HepG2 (cell line): ENCODE results near the gene PEPD. TPM values are rescaled to one million over a fixed set of nuclear protein-coding genes. Genes with fewer than 3 reads are reported as not detected.

Experiments used
- ATAC-seq: fragments of 200-7000 bp; cut with Tn5 transposase; 3 replicates; pipeline ENCODE4 v1.9.1; 2020; ENCODE audit warnings: mild to moderate bottlenecking, moderate library complexity
- BruUV-seq: library from RNA; stranded (reverse); fragments of 400-500 nt; replicated peaks from 2 replicates; lab custom pipeline; 2021; lab: Mats Ljungman, UMichigan
- CTCF ChIA-PET: fragments of 300-600 bp; formaldehyde crosslinking; extraction: SDS; loops from one replicate; lab custom pipeline; 2021; ENCODE audit warnings: low total read pairs, inconsistent platforms, low intra/inter-chr PET ratio; lab: Yijun Ruan, JAX
- POLR2A ChIA-PET: fragments of 350-600 bp; sonication (Branson Sonifier 250); formaldehyde crosslinking; loops from one replicate; lab custom pipeline; 2020; ENCODE audit warnings: antibody characterized with exemption, inconsistent platforms; lab: Yijun Ruan, JAX
- DNase-seq: peaks from one replicate; pipeline ENCODE4 v3.0.0-alpha.2; 2015; ENCODE audit warnings: low spot score
- FAIRE-seq: peaks from 3 replicates; lab custom pipeline; 2011; peaks lifted over from hg19 to GRCh38; lab: Jason Lieb, UNC
- H2AFZ ChIP-seq: one replicate; pipeline ENCODE4 v1.6.1; 2011; ENCODE audit warnings: low read length, inconsistent platforms
- H3K27ac ChIP-seq: fragments of 300-600 bp; 3 replicates; pipeline ENCODE4 v1.8.0; 2011; ENCODE audit warnings: mixed run types, mild to moderate bottlenecking, mixed read lengths, low read length, inconsistent platforms; ENCODE audit not compliant: insufficient read depth; ENCODE audit errors: extremely low read length
- H3K27me3 ChIP-seq, 2 experiments: fragments of 200-600 bp in 1 of 2; 2 replicates in 1 of 2; 3 replicates in 1 of 2; pipeline versions ENCODE4 v1.6.0 to v1.8.0; 2011; ENCODE audit warnings: low read length in 2 of 2, mild to moderate bottlenecking in 2 of 2, moderate library complexity in 2 of 2, inconsistent platforms in 1 of 2; ENCODE audit not compliant: insufficient read depth in 2 of 2, control insufficient read depth in 1 of 2
- H3K36me3 ChIP-seq, 2 experiments: fragments of 200-600 bp in 1 of 2; replicated peaks in 1 of 2; 2 replicates in 1 of 2; 3 replicates in 1 of 2; pipeline versions ENCODE4 v1.5.1 to v1.8.0; 2011; ENCODE audit warnings: low read length in 2 of 2, inconsistent platforms in 1 of 2; ENCODE audit not compliant: insufficient read depth in 2 of 2, control insufficient read depth in 1 of 2
- H3K4me1 ChIP-seq: 2 replicates; pipeline ENCODE4 v1.5.1; 2012; ENCODE audit warnings: low read length, inconsistent platforms; ENCODE audit not compliant: insufficient read depth
- H3K4me2 ChIP-seq: 2 replicates; pipeline ENCODE4 v1.6.0; 2011; ENCODE audit warnings: low read depth, low read length, inconsistent platforms
- H3K4me3 ChIP-seq, 3 experiments: fragments of 200-600 bp in 1 of 3; sonication (generic), shearing (Covaris generic) in 1 of 3; replicated peaks in 1 of 3; 2 replicates each; pipeline ENCODE4 v1.5.1; 2011 to 2016; ENCODE audit warnings: low read length in 3 of 3, inconsistent platforms in 2 of 3, low read depth in 2 of 3, mild to moderate bottlenecking in 2 of 3, control low read depth in 1 of 3, mixed read lengths in 1 of 3; ENCODE audit not compliant: insufficient read depth in 1 of 3
- H3K79me2 ChIP-seq: one replicate; pipeline ENCODE4 v1.6.1; 2011; ENCODE audit warnings: low read length, inconsistent platforms; ENCODE audit not compliant: insufficient read depth
- H3K9ac ChIP-seq: 2 replicates; pipeline ENCODE4 v1.6.0; 2011; ENCODE audit warnings: mild to moderate bottlenecking, low read depth, low read length, inconsistent platforms; ENCODE audit not compliant: insufficient read depth
- H3K9me3 ChIP-seq: 2 replicates; pipeline ENCODE4 v1.5.1; 2012; ENCODE audit warnings: mild to moderate bottlenecking, low read length
- H4K20me1 ChIP-seq: 2 replicates; pipeline ENCODE4 v1.6.0; 2011; ENCODE audit warnings: inconsistent platforms, mild to moderate bottlenecking, low read length, moderate library complexity; ENCODE audit not compliant: insufficient read depth
- HNRNPH1 ChIP-seq: fragments of 200-400 bp; formaldehyde crosslinking; optimal IDR thresholded peaks from 2 replicates; pipeline ENCODE3; 2017; ENCODE audit warnings: mild to moderate bottlenecking, low read depth, low read length
- ZNF17 ChIP-seq: sonication (generic); formaldehyde crosslinking; IDR thresholded peaks from 2 replicates; pipeline ENCODE4 v1.5.0; 2020; ENCODE audit warnings: mild to moderate bottlenecking, missing genetic modification reagents
- ZNF383 ChIP-seq: sonication (generic); formaldehyde crosslinking; IDR thresholded peaks from 2 replicates; pipeline ENCODE4 v1.4.0; 2020; ENCODE audit warnings: missing genetic modification reagents, mild to moderate bottlenecking, borderline replicate concordance
- ZNF768 ChIP-seq: sonication (generic); formaldehyde crosslinking; IDR thresholded peaks from 2 replicates; pipeline ENCODE4 v1.4.0; 2020; ENCODE audit warnings: missing genetic modification reagents
- ZNF773 ChIP-seq: sonication (generic); formaldehyde crosslinking; IDR thresholded peaks from 2 replicates; pipeline ENCODE4 v1.4.0; 2020; ENCODE audit warnings: missing genetic modification reagents, borderline replicate concordance
- WGBS: methylation state at CpG from one replicate; pipeline ENCODE4 v1.1.6; 2017; ENCODE audit warnings: low lambda C conversion rate; 5-methylcytosine and 5-hydroxymethylcytosine counted together
- in situ Hi-C: cut with HindIII; loops from 2 replicates; pipeline ENCODE4 v1.10.0; 2017; ENCODE audit warnings: low pct_unique_long_range_greater_than_20kb; ENCODE audit not compliant: extremely low pct_ligation_motif_present
- intact Hi-C: fragments of 100-400 bp; cut with micrococcal nuclease; formaldehyde crosslinking; loops from one replicate; pipeline ENCODE4 v1.10.0; 2022; ENCODE audit not compliant: unreplicated experiment
- polyA plus RNA-seq, 8 experiments: library from polyadenylated mRNA; depleted of rRNA in 3 of 8; stranded (reverse) in 7 of 8; unstranded in 1 of 8; fragments of >200 nt; fragmentation: Illumina TruSeq in 4 of 8; extraction: Trizol in 4 of 8; gene quantifications; 2 replicates each; pipeline versions ENCODE4 v1.2.1 to v1.2.3, GENCODE V29; 2011 to 2016; ENCODE audit warnings: low read depth in 4 of 8, missing spikeins in 1 of 8, mixed read lengths in 1 of 8; ENCODE audit not compliant: insufficient read depth in 1 of 8
- total RNA-seq, 5 experiments: library from RNA; depleted of rRNA; stranded (reverse); fragments of >200 nt; fragmentation: Illumina TruSeq; extraction: Trizol; gene quantifications; 2 replicates each; pipeline ENCODE4 v1.2.3, GENCODE V29; 2016; ENCODE audit warnings: low read depth in 1 of 5
- TF ChIP-seq, protein P1 (sequence below): sonication (generic); formaldehyde crosslinking; IDR thresholded peaks from 2 replicates; pipeline ENCODE4 v1.4.0; 2020; ENCODE audit warnings: mild to moderate bottlenecking, missing genetic modification reagents

Gene PEPD
- total and polyA plus RNA-seq, 2 of the 13 experiments (the other 11 are each of a cell fraction or from before 2014, with no cell fraction given), result 60.7 to 75.1 TPM

DNA sequence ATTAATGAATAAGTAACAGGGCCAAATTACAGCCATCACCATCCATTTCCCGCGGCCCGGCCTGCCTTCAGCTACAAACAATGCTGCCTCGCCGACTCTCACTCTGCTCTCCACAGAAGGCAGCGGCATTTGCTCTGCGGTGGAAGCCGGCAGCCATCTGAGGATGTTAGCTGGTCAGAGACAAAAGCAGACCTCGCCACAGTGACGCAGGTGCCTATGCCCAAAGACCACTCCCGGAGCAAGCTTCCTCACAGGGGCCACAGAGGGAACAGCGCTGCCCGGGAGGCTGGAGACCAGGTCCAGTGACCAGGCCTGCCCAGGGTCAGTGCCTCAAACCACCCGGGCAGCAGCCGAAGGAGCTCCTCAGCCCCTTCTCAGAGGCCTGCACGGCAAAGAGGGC is 16.4 kb downstream of the PEPD start (continued):
- TF ChIP-seq, protein P1, sequence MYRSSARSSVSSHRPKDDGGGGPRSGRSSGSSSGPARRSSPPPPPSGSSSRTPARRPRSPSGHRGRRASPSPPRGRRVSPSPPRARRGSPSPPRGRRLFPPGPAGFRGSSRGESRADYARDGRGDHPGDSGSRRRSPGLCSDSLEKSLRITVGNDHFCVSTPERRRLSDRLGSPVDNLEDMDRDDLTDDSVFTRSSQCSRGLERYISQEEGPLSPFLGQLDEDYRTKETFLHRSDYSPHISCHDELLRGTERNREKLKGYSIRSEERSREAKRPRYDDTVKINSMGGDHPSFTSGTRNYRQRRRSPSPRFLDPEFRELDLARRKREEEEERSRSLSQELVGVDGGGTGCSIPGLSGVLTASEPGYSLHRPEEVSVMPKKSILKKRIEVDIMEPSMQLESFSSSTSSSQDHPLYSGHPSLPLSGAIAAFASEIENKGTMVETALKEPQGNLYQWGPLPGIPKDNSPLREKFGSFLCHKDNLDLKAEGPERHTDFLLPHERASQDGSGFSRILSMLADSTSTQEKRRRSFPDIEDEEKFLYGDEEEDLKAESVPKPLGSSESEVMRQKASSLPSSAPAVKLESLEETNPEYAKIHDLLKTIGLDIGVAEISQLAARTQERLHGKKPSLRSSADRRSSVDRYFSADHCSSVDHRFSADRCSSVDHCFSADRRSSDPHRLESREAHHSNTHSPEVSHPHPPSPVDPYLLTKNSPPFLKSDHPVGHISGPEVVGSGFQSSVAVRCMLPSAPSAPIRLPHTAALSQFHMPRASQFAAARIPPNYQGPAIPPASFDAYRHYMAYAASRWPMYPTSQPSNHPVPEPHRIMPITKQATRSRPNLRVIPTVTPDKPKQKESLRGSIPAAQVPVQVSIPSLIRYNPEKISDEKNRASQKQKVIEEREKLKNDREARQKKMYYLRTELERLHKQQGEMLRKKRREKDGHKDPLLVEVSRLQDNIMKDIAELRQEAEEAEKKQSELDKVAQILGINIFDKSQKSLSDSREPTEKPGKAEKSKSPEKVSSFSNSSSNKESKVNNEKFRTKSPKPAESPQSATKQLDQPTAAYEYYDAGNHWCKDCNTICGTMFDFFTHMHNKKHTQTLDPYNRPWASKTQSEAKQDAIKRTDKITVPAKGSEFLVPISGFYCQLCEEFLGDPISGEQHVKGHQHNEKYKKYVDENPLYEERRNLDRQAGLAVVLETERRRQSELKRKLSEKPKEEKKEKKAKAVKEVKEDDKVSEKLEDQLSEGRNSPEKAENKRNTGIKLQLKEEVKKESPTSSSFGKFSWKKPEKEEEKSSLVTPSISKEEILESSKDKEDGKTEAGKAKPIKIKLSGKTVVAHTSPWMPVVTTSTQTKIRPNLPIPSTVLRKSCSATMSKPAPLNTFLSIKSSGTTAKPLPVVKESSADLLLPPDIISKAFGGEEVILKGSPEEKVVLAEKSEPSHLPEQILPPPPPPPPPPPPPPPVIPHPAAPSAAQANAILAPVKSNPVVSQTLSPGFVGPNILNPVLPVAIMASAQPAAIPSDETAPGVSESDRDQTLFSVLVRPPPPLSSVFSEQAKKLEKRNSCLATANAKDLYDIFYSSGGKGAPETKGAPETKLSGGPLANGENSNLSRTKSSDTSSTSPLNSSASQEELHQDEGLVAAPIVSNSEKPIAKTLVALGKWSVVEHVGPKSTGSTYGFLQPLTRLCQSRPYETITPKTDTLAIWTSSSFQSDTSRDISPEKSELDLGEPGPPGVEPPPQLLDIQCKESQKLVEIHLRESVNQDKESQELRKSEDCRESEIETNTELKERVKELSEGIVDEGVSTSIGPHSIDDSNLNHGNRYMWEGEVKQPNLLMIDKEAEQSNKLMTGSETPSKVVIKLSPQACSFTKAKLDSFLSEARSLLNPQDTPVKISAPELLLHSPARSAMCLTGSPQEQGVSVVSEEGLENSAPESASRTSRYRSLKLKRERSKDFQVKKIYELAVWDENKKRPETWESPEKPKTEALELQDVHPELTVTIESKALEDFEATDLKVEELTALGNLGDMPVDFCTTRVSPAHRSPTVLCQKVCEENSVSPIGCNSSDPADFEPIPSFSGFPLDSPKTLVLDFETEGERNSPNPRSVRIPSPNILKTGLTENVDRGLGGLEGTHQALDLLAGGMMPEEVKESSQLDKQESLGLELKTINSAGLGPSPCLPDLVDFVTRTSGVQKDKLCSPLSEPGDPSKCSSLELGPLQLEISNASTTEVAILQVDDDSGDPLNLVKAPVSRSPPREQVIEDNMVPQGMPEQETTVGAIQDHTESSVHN (CRISPR knock-in tag), result no peak

DNA sequence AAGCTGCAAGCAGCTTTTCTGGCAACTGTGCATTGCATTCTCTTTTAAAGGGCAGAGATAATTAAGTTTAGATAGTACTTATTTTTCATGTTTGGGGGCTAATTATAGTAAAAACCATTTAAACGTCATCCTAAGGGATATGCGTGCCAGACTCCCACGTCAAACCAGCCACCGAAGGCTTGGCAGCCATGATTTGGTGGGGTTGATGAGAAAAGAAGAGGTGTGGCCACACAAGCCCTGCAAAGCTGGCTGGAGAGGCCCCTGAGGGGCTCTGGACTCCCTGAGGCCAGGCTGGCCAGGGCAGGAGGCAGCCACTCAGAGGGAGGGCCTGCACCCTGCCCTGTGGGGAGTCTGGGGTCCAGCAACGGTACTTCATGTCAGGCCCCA is 17.5 kb downstream of the PEPD start:
- no TSS peak for BruUV-seq
- Histone ChIP-seq H3K9ac (no peak overlapping the region), H3K9me3 (no peaks in the 10 kb centered on the region), H2AFZ (no peak overlapping the region), H3K4me1 (no peaks in the 10 kb centered on the region), H3K4me3 (no peak overlapping the region), H3K27ac (no peak overlapping the region), H3K27me3 (no peaks in the 10 kb centered on the region), H4K20me1 (no peaks in the 10 kb centered on the region), H3K79me2 (no peaks in the 10 kb centered on the region), H3K36me3 (peaks cover 14 to 18% of the 10 kb centered on the region in 2 experiments; a peak in 3 of 5 replicates), H3K4me2 (no peak overlapping the region)
- ChIA-PET CTCF (no interaction called here), POLR2A (interaction anchor here (1.5 kb wide), 1 partner anchor 18 kb away, joined by 3 read pairs; the partner anchor contains the start of gene PEPD)
- TF ChIP-seq ZNF383 (CRISPR knock-in tag), result no peak
- TF ChIP-seq HNRNPH1, result no peak
- TF ChIP-seq ZNF17 (CRISPR knock-in tag), result no peak
- no peak for TF ChIP-seq ZNF768 (CRISPR knock-in tag)
- no peak for TF ChIP-seq ZNF773 (CRISPR knock-in tag)
- in situ Hi-C loops, result no loop called here
- no peak for FAIRE-seq
- no peak for ATAC-seq
- 96% methylated on average over 4 of the region's 5 CpGs for WGBS
- no peak for DNase-seq
- intact Hi-C loops, result no loop called here
